RWPE2 (cell line): ENCODE data around the gene DIPK1C.

Experiments used
- ATAC-seq: fragments of 200-7000 bp; cut with Tn5 transposase; 3 replicates; pipeline ENCODE4 v1.9.1; 2021; ENCODE audit warnings: low read depth
- DNase-seq: peaks from one replicate; pipeline ENCODE4 v3.0.0-alpha.2; 2020; ENCODE audit warnings: low spot score
- H3K27ac ChIP-seq: fragments of 450-650 bp; 2 replicates; pipeline ENCODE4 v1.5.1; 2017; ENCODE audit warnings: mild to moderate bottlenecking; ENCODE audit not compliant: poor library complexity, severe bottlenecking
- H3K27me3 ChIP-seq: fragments of 250-450 bp; sonication (Bioruptor Pico); 2 replicates; pipeline ENCODE4 v1.5.1; 2021; ENCODE audit warnings: mild to moderate bottlenecking, moderate library complexity; ENCODE audit not compliant: insufficient read depth, poor library complexity, severe bottlenecking
- H3K36me3 ChIP-seq: fragments of 250-450 bp; sonication (Bioruptor Pico); 2 replicates; pipeline ENCODE4 v1.5.1; 2020; ENCODE audit warnings: low read depth, mild to moderate bottlenecking, moderate library complexity
- H3K4me1 ChIP-seq: fragments of 250-450 bp; sonication (Bioruptor Pico); 2 replicates; pipeline ENCODE4 v1.5.1; 2021; ENCODE audit warnings: mild to moderate bottlenecking, moderate library complexity; ENCODE audit not compliant: insufficient read depth, poor library complexity, severe bottlenecking
- H3K4me3 ChIP-seq: fragments of 250-450 bp; sonication (Bioruptor Pico); 2 replicates; pipeline ENCODE4 v1.5.1; 2021; ENCODE audit warnings: mild to moderate bottlenecking, moderate library complexity; ENCODE audit not compliant: severe bottlenecking
- H3K9me3 ChIP-seq: fragments of 250-450 bp; sonication (Bioruptor Pico); 2 replicates; pipeline ENCODE4 v1.5.1; 2021; ENCODE audit warnings: mild to moderate bottlenecking, moderate library complexity; ENCODE audit not compliant: severe bottlenecking
- TF ChIP-seq, protein P1 (sequence below): fragments of 450-650 bp; IDR thresholded peaks from one replicate; pipeline ENCODE4 v1.5.1; 2017; ENCODE audit warnings: mild to moderate bottlenecking, moderate library complexity; ENCODE audit not compliant: poor library complexity, severe bottlenecking

The DIPK1C gene

DNA sequence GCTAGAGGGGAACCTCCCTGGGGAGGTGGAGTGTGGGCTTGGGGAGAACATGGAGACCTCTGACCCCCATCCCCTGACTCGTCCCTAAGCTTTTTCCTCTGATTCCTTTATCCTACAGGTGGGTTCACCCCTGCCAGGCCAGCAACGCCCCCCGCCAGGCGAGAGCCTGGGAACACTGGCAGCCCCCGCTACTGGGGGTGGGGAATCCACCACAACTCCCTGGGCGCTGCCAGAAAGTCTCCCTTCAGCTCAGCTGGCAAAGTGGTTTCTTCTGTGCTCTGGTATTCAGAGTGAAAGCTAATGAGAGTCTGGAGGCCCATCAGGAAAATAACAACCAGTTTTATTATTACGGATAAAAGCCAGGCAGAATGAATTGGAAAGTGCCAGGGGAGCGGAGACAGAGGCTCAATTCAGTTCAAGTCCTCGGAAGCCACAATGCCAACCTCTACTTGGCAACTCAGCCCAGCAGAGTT is 2.8 kb downstream of the DIPK1C start:
- DNase-seq (no peak), ATAC-seq (no peak)
- no peak overlapping the region for H3K27ac ChIP-seq
- peaks cover 62% of the 10 kb centered on the region for H3K27me3 ChIP-seq
- no peaks in the 10 kb centered on the region for H3K36me3 ChIP-seq
- H3K4me1 ChIP-seq: no peaks in the 10 kb centered on the region
- TF ChIP-seq, protein P1, sequence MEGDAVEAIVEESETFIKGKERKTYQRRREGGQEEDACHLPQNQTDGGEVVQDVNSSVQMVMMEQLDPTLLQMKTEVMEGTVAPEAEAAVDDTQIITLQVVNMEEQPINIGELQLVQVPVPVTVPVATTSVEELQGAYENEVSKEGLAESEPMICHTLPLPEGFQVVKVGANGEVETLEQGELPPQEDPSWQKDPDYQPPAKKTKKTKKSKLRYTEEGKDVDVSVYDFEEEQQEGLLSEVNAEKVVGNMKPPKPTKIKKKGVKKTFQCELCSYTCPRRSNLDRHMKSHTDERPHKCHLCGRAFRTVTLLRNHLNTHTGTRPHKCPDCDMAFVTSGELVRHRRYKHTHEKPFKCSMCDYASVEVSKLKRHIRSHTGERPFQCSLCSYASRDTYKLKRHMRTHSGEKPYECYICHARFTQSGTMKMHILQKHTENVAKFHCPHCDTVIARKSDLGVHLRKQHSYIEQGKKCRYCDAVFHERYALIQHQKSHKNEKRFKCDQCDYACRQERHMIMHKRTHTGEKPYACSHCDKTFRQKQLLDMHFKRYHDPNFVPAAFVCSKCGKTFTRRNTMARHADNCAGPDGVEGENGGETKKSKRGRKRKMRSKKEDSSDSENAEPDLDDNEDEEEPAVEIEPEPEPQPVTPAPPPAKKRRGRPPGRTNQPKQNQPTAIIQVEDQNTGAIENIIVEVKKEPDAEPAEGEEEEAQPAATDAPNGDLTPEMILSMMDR: no peak
- H3K9me3 ChIP-seq: no peaks in the 10 kb centered on the region
- H3K4me3 ChIP-seq: no peak overlapping the region

DNA sequence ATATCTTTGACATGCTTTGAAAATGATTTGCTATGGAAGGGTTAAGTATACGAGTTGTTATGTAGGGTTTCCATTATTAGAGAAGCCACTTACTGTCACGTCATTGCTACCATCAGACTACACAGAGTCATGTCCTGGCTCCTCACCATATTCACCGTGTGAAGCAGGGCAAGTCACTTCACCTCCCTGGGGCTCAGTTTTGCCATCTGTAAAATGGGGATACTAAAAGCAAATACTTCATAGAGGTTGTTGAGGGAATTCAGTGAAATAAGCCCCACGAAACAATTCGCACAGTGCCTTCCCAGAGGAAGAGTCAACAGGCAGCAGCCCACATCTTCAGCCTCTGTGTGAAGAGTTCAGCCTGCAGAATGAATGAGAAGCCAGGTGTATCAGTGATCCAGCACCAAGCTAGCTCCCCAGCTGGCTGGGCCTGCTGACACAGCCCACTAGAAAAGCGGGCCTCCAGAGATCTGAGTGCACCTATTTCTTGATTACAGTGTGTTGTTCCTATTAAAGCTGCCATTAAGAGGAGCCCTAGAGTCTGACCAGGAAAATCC is 3.4 kb downstream of the DIPK1C start:
- Histone ChIP-seq H3K36me3 (no peaks in the 10 kb centered on the region), H3K27me3 (peaks cover 56% of the 10 kb centered on the region), H3K27ac (no peak overlapping the region), H3K4me1 (no peaks in the 10 kb centered on the region), H3K9me3 (no peaks in the 10 kb centered on the region), H3K4me3 (no peak overlapping the region)
- DNase-seq (no peak), ATAC-seq (no peak)
- TF ChIP-seq, protein P1: no peak

DNA sequence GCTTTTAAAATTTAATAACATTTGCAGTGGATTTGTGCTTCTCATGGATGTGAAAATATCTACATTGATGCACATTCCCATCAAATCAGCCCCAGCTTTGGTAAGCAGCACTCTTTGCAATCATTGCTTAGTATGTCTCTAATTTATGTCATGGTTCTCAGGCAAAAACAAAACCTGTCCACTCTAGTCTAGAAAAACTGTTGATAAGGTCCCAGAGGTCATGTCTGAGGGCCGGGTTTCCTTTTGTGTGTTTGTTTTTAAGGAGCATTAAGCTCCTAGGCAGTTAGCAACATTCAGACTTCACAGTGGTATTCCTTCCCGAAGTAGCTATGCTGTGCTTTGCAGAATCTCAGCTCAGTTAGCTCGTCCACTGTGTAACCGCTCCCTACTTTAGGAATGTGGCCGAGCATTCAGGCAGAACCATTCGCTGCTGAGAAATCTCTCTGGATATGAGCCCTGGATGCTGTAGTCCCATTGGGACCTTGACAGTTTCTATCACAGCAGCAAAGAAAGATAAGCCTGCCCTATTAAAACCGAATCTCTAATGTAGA is 4.0 kb downstream of the DIPK1C start:
- ATAC-seq: no peak
- DNase-seq: no peak
- TF ChIP-seq, protein P1: no peak
- H3K27me3 ChIP-seq: peaks cover 50% of the 10 kb centered on the region
- H3K4me1 ChIP-seq: no peaks in the 10 kb centered on the region
- H3K36me3 ChIP-seq: no peaks in the 10 kb centered on the region
- no peak overlapping the region for H3K27ac ChIP-seq
- no peaks in the 10 kb centered on the region for H3K9me3 ChIP-seq
- no peak overlapping the region for H3K4me3 ChIP-seq

DNA sequence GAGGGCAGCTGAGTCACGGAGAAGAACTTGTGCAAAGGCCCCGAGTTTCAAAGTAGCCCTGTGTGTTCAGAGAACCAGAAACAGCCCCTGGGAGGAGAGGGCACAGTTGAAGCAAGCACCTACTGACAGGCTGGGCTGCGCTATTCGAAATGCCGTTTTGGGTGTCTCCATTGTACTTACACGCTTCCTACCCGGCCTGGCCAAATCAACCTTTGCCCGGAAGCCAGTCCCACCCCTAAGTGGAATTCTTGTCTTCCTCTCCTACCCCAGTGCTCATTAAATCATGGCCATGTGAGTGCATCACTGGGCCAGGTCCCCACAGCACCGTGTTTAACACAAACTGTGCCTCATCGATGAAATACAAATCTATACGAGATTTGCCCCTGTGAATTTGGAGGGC is 6.0 kb downstream of the DIPK1C start:
- no peak overlapping the region for H3K4me3 ChIP-seq
- ATAC-seq: no peak
- H3K4me1 ChIP-seq: no peaks in the 10 kb centered on the region
- no peak overlapping the region for H3K27ac ChIP-seq
- TF ChIP-seq, protein P1: no peak
- no peaks in the 10 kb centered on the region for H3K36me3 ChIP-seq
- H3K27me3 ChIP-seq: peaks cover 34% of the 10 kb centered on the region
- no peaks in the 10 kb centered on the region for H3K9me3 ChIP-seq
- no peak for DNase-seq

DNA sequence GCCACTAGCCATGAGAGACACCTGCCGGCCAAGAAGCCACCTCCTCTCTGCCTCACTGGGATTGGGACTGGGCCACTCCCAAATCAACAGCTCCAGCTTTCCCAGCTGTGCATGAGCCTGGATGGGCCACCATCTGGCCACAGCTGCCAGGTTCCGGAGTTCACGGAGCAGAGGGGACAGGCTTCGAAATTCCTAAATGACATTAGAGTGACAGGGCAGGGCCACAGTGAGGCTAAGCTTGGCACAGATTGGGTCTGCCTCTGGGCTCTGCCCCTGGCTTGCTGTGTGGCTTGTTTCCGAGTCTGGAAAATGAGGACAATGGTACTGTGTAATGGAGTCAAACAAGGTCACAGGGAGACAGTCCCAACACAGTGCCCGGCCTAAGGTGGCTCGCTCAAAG is 6.5 kb downstream of the DIPK1C start:
- H3K27me3 ChIP-seq: peaks cover 28% of the 10 kb centered on the region
- no peaks in the 10 kb centered on the region for H3K9me3 ChIP-seq
- TF ChIP-seq, protein P1: no peak

More for the DNA sequence above, 6.5 kb downstream of the DIPK1C start:
- no peak overlapping the region for H3K27ac ChIP-seq
- DNase-seq (no peak), ATAC-seq (no peak)
- no peak overlapping the region for H3K4me3 ChIP-seq
- H3K36me3 ChIP-seq: no peaks in the 10 kb centered on the region
- no peaks in the 10 kb centered on the region for H3K4me1 ChIP-seq
